Thyroid gland (tissue), 4 donors: ENCODE measurements around the gene MAPK1IP1L.

ENCODE experiments used
- POLR2A ChIP-seq, 2 donors: fragments of 450-650 bp; IDR thresholded peaks; one replicate each; pipeline ENCODE4 v1.6.1; 2017; ENCODE audit warnings: antibody characterized with exemption in 2 of 2, mild to moderate bottlenecking in 2 of 2, moderate library complexity in 1 of 2
- TF ChIP-seq, protein P1 (sequence below), 6 experiments: fragments of 200-600 bp in 3 of 6; fragments of 450-650 bp in 3 of 6; sonication (generic) in 3 of 6; IDR thresholded peaks; one replicate each; pipeline ENCODE4 v1.5.1; 2016 to 2019; ENCODE audit warnings: antibody characterized with exemption in 6 of 6, mild to moderate bottlenecking in 2 of 6, inconsistent platforms in 1 of 6, moderate library complexity in 1 of 6

DNA sequence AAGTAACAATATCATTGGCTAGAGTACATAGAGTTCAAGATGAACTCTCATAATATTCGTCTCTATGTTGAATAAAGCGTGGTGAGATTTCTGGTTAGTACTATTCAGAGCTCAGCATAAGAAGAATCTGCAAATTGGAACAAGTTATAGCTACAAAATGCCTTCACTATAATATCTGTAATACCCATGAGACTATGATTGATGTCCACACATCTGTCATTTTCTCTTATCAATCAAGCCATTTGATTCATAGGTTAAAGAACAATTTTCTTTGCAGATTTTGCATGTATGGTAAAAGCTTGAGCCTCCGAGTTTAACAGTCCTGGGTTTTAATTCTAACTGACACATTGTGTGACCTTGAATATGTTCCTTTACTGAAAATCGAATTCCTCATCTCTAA is 23.0 kb upstream of the MAPK1IP1L start:
- TF ChIP-seq, protein P1, sequence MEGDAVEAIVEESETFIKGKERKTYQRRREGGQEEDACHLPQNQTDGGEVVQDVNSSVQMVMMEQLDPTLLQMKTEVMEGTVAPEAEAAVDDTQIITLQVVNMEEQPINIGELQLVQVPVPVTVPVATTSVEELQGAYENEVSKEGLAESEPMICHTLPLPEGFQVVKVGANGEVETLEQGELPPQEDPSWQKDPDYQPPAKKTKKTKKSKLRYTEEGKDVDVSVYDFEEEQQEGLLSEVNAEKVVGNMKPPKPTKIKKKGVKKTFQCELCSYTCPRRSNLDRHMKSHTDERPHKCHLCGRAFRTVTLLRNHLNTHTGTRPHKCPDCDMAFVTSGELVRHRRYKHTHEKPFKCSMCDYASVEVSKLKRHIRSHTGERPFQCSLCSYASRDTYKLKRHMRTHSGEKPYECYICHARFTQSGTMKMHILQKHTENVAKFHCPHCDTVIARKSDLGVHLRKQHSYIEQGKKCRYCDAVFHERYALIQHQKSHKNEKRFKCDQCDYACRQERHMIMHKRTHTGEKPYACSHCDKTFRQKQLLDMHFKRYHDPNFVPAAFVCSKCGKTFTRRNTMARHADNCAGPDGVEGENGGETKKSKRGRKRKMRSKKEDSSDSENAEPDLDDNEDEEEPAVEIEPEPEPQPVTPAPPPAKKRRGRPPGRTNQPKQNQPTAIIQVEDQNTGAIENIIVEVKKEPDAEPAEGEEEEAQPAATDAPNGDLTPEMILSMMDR (IDR thresholded peaks at IDR 0.05), result no peak
- TF ChIP-seq POLR2A (IDR thresholded peaks at IDR 0.05), result no peak
